Ishikawa (cell line): ENCODE measurements around the gene DLX4.

Source experiments
- CEBPB ChIP-seq: IDR thresholded peaks from 2 replicates; pipeline ENCODE4 v1.6.1; 2012
- CREB1 ChIP-seq: IDR thresholded peaks from 2 replicates; pipeline ENCODE4 v1.6.1; 2012; ENCODE audit warnings: low read depth
- EGR1 ChIP-seq: IDR thresholded peaks from 2 replicates; pipeline ENCODE4 v1.6.1; 2012
- EP300 ChIP-seq: IDR thresholded peaks from 2 replicates; pipeline ENCODE4 v1.6.1; 2012; ENCODE audit warnings: borderline replicate concordance
- FOXM1 ChIP-seq: IDR thresholded peaks from 2 replicates; pipeline ENCODE4 v1.6.1; 2012; ENCODE audit warnings: low read depth, borderline replicate concordance
- MAX ChIP-seq: IDR thresholded peaks from 2 replicates; pipeline ENCODE4 v1.6.1; 2012
- NFIC ChIP-seq: IDR thresholded peaks from 2 replicates; pipeline ENCODE4 v1.6.1; 2012
- RAD21 ChIP-seq: IDR thresholded peaks from 2 replicates; pipeline ENCODE4 v1.6.1; 2012; ENCODE audit warnings: low read depth
- REST ChIP-seq: IDR thresholded peaks from 2 replicates; pipeline ENCODE4 v1.6.1; 2012; ENCODE audit warnings: low read depth, mild to moderate bottlenecking
- TAF1 ChIP-seq: IDR thresholded peaks from 2 replicates; pipeline ENCODE4 v1.6.1; 2012; ENCODE audit warnings: low read depth, mild to moderate bottlenecking
- TCF12 ChIP-seq: IDR thresholded peaks from 2 replicates; pipeline ENCODE4 v1.6.1; 2012; ENCODE audit warnings: low read depth
- TEAD4 ChIP-seq: IDR thresholded peaks from 2 replicates; pipeline ENCODE4 v1.6.1; 2012
- USF1 ChIP-seq: IDR thresholded peaks from 2 replicates; pipeline ENCODE4 v1.6.1; 2012
- YY1 ChIP-seq: IDR thresholded peaks from 2 replicates; pipeline ENCODE4 v1.6.1; 2012; ENCODE audit warnings: low read depth
- ZBTB7A ChIP-seq: IDR thresholded peaks from 2 replicates; pipeline ENCODE4 v1.6.1; 2012; ENCODE audit warnings: low read depth

DLX4 gene

GRCh38 chr17:49969795-49970389 lies 902 bp downstream of the DLX4 start:
- TF ChIP-seq TEAD4 (no peak), EP300 (no peak), CEBPB (no peak), REST (no peak), EGR1 (no peak), YY1 (no peak), MAX (no peak), RAD21 (no peak)

GRCh38 chr17:49970498-49970897 lies 1.5 kb downstream of the DLX4 start:
- TF ChIP-seq NFIC, result no peak
- no peak for TF ChIP-seq REST
- TF ChIP-seq YY1, result no peak
- TF ChIP-seq CEBPB, result no peak
- no peak for TF ChIP-seq ZBTB7A
- TF ChIP-seq CREB1, result no peak
- TF ChIP-seq EP300, result no peak
- no peak for TF ChIP-seq EGR1
- TF ChIP-seq USF1, result no peak
- TF ChIP-seq MAX, result no peak
- no peak for TF ChIP-seq RAD21
- TF ChIP-seq TEAD4, result no peak
- no peak for TF ChIP-seq FOXM1
- no peak for TF ChIP-seq TCF12
- TF ChIP-seq TAF1, result no peak

- TF ChIP-seq FOXM1 (no peak), USF1 (no peak), EGR1 (no peak), TAF1 (no peak), TEAD4 (no peak), NFIC (no peak), ZBTB7A (no peak), MAX (no peak), REST (no peak), EP300 (no peak), RAD21 (no peak)
Measured at GRCh38 chr17:49971199-49971847, 2.3 kb downstream of the DLX4 start.

- TF ChIP-seq CREB1 (no peak), USF1 (no peak), TEAD4 (peak; percentile 13; the same call in 1 of the 2 replicates), ZBTB7A (peak; percentile 38; the same call in 1 of the 2 replicates), YY1 (no peak)
Measured at GRCh38 chr17:49971848-49972485, 3.0 kb downstream of the DLX4 start.
